ENCODE data around the gene PPIB.

Gene PPIB

DNA sequence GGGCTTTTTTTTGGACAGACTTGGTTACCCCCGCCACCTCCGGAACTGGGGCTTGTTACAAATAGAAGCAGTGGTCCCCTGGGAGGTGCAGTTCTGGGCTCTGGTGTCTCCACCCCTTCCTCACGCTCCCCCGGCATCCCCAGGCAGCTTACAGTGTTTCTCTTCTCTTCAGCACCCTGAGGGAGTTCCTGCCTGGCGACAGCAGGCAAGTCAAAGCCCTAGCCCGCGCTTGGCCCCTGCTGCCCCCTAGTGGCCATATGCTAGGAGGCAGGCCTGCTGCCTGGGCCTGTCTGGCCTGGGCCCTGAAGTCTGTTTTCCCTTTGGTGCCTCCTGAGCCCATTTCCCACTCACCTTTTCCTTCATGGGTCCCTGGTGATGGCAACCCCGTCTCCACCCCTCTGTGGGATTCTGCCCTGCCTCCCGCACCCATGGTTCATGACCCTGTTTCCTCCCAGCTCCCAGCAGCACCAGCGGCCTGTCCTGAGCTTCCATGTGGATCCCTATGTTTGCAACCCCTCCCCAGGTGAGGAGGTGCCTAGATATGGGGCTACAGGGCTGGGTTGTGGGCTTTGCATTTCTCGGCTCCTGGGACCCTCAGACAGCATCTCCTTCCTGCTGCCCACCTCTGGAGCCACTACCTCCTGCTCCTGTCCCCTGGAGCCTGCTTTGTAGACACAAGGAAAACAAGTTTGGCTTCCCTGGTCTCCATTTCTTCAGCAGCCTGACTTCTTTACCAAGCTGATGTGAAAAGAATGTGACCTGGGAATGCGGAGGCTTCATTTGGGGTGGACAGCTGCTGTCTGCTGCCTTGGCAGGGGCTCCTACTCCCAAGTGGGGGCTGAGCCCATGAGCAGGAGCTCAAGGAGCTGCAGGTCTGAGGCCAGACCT lies 9.1 kb downstream of the PPIB start:
- no peaks in the 10 kb centered on the region for H3K9me2 ChIP-seq (replicated peaks; ENCODE audit: low read depth, low read length)
- peaks cover 8% of the 10 kb centered on the region; the same call in 1 of the 2 replicates for H3K79me2 ChIP-seq (ENCODE audit: insufficient read depth, low read length)
- peaks cover 2% of the 10 kb centered on the region; the same call in 1 of the 2 replicates for H3F3A ChIP-seq (ENCODE audit: low read depth)
- H2AFZ ChIP-seq (ENCODE audit: low read length) = no peak overlapping the region
- TF ChIP-seq EZH2phosphoT487 (IDR thresholded peaks at IDR 0.05; ENCODE audit: borderline replicate concordance) = no peak
- TF ChIP-seq, protein P1, sequence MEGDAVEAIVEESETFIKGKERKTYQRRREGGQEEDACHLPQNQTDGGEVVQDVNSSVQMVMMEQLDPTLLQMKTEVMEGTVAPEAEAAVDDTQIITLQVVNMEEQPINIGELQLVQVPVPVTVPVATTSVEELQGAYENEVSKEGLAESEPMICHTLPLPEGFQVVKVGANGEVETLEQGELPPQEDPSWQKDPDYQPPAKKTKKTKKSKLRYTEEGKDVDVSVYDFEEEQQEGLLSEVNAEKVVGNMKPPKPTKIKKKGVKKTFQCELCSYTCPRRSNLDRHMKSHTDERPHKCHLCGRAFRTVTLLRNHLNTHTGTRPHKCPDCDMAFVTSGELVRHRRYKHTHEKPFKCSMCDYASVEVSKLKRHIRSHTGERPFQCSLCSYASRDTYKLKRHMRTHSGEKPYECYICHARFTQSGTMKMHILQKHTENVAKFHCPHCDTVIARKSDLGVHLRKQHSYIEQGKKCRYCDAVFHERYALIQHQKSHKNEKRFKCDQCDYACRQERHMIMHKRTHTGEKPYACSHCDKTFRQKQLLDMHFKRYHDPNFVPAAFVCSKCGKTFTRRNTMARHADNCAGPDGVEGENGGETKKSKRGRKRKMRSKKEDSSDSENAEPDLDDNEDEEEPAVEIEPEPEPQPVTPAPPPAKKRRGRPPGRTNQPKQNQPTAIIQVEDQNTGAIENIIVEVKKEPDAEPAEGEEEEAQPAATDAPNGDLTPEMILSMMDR (conservative IDR thresholded peaks at IDR 0.05; ENCODE audit: low read length) = peak; percentile 97
- no peak overlapping the region for H3K9ac ChIP-seq (ENCODE audit: low read depth, low read length, poor library complexity, severe bottlenecking)
- H4K20me1 ChIP-seq (ENCODE audit: insufficient read depth, low read length, poor library complexity, severe bottlenecking) = peaks cover 13% of the 10 kb centered on the region
- peak overlapping the region; percentile 44 for H3K4me2 ChIP-seq (ENCODE audit: low read depth, low read length, poor library complexity, severe bottlenecking)
- peaks cover 18% of the 10 kb centered on the region for H3K4me1 ChIP-seq (ENCODE audit: insufficient read depth, low read length, poor library complexity, severe bottlenecking)
- no peak overlapping the region for H3K4me3 ChIP-seq (ENCODE audit: low read length, poor library complexity, severe bottlenecking)
- no peaks in the 10 kb centered on the region for H3K9me3 ChIP-seq (ENCODE audit: insufficient read depth, low read depth, low read length)
- peaks cover 39% of the 10 kb centered on the region; the same call in 1 of the 2 replicates for H3K36me3 ChIP-seq (ENCODE audit: insufficient read depth, low read length)
- no peaks in the 10 kb centered on the region for H3K27me3 ChIP-seq (ENCODE audit: insufficient read depth, low read length, poor library complexity, severe bottlenecking)

DNA sequence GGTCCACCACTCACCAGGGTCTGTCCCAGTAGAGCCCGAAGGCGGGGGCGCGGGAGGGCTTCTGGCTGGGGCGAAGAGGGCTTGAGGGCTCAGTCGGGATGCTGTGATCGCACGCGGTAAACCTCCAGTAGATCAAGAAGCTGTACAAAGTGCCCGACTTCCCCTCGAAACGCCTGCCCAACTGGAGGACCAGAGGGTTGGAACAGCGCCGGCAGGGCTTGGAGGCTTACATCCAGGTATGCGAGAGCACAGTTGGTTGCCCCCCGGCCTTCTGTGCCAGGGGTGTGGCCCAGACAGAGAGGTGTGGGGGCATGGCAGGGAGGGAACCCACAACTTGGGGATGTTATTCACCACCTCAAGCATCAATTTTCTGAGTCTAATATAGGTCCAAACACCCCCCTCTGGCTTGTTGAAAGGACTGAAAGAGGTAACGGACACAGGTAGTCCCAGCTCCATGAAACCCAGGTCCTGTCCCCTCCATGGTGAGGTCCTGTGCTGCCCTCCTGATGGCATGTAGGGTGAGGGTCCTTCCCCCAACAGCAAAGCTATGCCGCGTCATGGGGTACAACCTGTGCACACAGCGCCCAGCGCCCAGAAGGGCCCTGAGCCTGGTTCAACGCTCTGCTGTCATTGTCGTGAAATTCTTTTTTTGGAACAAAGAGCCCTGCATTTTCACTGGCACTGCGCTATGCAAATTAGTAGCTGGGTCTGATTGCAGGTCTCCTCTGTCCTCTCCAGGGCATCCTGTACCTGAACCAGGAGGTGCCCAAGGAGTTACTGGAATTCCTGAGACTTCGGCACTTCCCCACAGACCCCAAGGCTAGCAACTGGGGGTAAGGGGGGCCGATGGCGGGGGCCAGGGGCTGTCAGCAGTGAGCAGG lies 10.1 kb downstream of the PPIB start:
- Histone ChIP-seq H3K9me3 (ENCODE audit: insufficient read depth, low read depth, low read length) (no peaks in the 10 kb centered on the region), H3K4me2 (ENCODE audit: low read depth, low read length, poor library complexity, severe bottlenecking) (peak overlapping the region; percentile 44), H2AFZ (ENCODE audit: low read length) (no peak overlapping the region), H3F3A (ENCODE audit: low read depth) (peaks cover 2% of the 10 kb centered on the region; the same call in 1 of the 2 replicates), H3K79me2 (ENCODE audit: insufficient read depth, low read length) (no peaks in the 10 kb centered on the region), H4K20me1 (ENCODE audit: insufficient read depth, low read length, poor library complexity, severe bottlenecking) (peaks cover 4% of the 10 kb centered on the region), H3K4me3 (ENCODE audit: low read length, poor library complexity, severe bottlenecking) (no peak overlapping the region), H3K4me1 (ENCODE audit: insufficient read depth, low read length, poor library complexity, severe bottlenecking) (peaks cover 15% of the 10 kb centered on the region), H3K27me3 (ENCODE audit: insufficient read depth, low read length, poor library complexity, severe bottlenecking) (no peaks in the 10 kb centered on the region), H3K9me2 (replicated peaks; ENCODE audit: low read depth, low read length) (no peaks in the 10 kb centered on the region), H3K9ac (ENCODE audit: low read depth, low read length, poor library complexity, severe bottlenecking) (no peak overlapping the region), H3K36me3 (ENCODE audit: insufficient read depth, low read length) (peaks cover 30% of the 10 kb centered on the region; the same call in 1 of the 2 replicates)
- TF ChIP-seq, protein P1 (conservative IDR thresholded peaks at IDR 0.05; ENCODE audit: low read length) = no peak
- no peak for TF ChIP-seq EZH2phosphoT487 (IDR thresholded peaks at IDR 0.05; ENCODE audit: borderline replicate concordance)

DNA sequence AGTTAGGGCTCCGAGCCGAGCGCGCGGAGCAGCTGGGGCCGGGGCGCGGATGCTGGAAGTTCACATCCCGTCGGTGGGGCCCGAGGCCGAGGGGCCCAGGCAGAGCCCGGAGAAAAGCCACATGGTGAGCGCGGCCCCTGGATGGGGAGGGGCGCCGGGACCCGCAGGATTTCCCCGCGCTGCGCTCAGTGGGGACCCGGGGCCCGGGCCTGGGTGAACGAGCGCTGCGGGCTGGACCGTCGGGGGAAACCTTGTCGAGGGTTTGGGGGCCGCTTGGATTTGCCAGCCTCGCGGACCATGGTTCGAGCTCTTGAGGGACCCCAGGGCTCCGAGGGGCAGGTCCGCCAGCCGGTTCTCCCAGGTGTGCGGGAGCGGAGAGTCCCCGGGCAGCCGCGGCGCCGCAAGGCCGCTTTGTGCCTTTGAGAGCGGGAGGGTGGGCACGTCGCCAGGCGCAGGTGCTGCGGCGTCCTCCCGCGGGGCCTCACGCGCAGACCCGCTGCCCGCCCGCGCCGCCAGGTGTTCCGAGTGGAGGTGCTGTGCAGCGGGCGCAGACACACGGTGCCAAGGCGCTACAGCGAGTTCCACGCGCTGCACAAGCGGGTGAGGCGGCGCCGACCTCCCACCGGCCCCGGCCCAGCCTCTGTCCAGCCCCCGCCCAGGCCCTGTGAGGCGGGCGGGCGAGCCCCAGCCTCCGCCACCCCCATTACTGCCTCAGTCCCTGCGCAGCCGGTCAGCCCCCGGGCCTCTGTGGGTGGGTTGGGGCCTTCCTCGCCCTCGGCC lies 10.9 kb downstream of the PPIB start, which contains the start of gene SNX22:
SNX22 (plus strand) TSS at position 5 of the 780 bp plus-strand sequence; CDS start at position 50, 45 bp downstream.
- Histone ChIP-seq H3K9ac (ENCODE audit: low read depth, low read length, poor library complexity, severe bottlenecking) (no peak within 1 kb of the TSS), H3K36me3 (ENCODE audit: insufficient read depth, low read length) (peaks cover 21% of the 10 kb centered on the region; the same call in 1 of the 2 replicates), H4K20me1 (ENCODE audit: insufficient read depth, low read length, poor library complexity, severe bottlenecking) (no peaks in the 10 kb centered on the region), H3F3A (ENCODE audit: low read depth) (peaks cover 2% of the 10 kb centered on the region; the same call in 1 of the 2 replicates), H3K79me2 (ENCODE audit: insufficient read depth, low read length) (no peaks in the 10 kb centered on the region), H3K4me1 (ENCODE audit: insufficient read depth, low read length, poor library complexity, severe bottlenecking) (peaks cover 15% of the 10 kb centered on the region), H3K4me2 (ENCODE audit: low read depth, low read length, poor library complexity, severe bottlenecking) (peak within 1 kb of the TSS; percentile 47), H2AFZ (ENCODE audit: low read length) (no peak within 1 kb of the TSS), H3K4me3 (ENCODE audit: low read length, poor library complexity, severe bottlenecking) (no peak within 1 kb of the TSS), H3K9me2 (replicated peaks; ENCODE audit: low read depth, low read length) (no peaks in the 10 kb centered on the region), H3K9me3 (ENCODE audit: insufficient read depth, low read depth, low read length) (no peaks in the 10 kb centered on the region), H3K27me3 (ENCODE audit: insufficient read depth, low read length, poor library complexity, severe bottlenecking) (no peaks in the 10 kb centered on the region)
- TF ChIP-seq, protein P1 (conservative IDR thresholded peaks at IDR 0.05; ENCODE audit: low read length) = no peak
- TF ChIP-seq EZH2phosphoT487 (IDR thresholded peaks at IDR 0.05; ENCODE audit: borderline replicate concordance) = no peak

Data from Loucy (cell line).